SK-N-SH (cell line): ENCODE data around the gene DHX15.

Source experiments
- CHD2 ChIP-seq: fragments of 150-350 bp; IDR thresholded peaks from 2 replicates; pipeline ENCODE4 v1.6.1; 2018; ENCODE audit warnings: low read length; ENCODE audit not compliant: partially characterized antibody
- EP300 ChIP-seq, 2 experiments: IDR thresholded peaks; 2 replicates each; pipeline versions ENCODE4 v1.4.0 to v1.6.1; 2012; ENCODE audit warnings: borderline replicate concordance in 1 of 2, low read depth in 1 of 2, low read length in 1 of 2
- PBX3 ChIP-seq: IDR thresholded peaks from 2 replicates; pipeline ENCODE4; 2012
- POLR2AphosphoS5 ChIP-seq: IDR thresholded peaks from 2 replicates; pipeline ENCODE4 v1.6.1; 2012; ENCODE audit warnings: low read depth, low read length
- TAF1 ChIP-seq: IDR thresholded peaks from 2 replicates; pipeline ENCODE4 v1.6.1; 2012; ENCODE audit warnings: low read depth, mild to moderate bottlenecking, low read length, moderate library complexity, borderline replicate concordance

DNA sequence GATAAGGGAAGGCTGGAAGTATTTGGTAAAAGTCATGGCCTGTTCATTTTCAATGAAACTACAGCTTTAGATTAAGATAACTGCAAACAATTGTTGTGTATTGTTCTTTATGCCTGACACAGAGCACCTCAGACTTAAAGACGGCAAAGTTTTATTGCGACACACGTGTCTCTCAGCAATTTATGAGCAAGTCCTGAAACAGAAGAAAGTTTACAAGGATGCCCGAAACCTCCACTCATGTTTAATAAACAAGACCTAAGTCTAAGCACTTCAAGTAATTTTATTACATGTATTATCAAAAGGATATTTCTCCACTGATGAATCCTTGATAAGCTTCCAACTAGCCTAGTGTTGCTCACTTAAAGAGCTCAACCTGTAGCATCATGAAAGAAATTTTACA, 51.0 kb downstream of the DHX15 start:
- TF ChIP-seq EP300 (IDR thresholded peaks at IDR 0.05; ENCODE audit: borderline replicate concordance in 1 of 2, low read depth in 1 of 2, low read length in 1 of 2): no peak
- no peak for TF ChIP-seq TAF1
- no peak for TF ChIP-seq CHD2
- TF ChIP-seq PBX3: no peak
- no peak for TF ChIP-seq POLR2AphosphoS5
